Hepatocyte (in vitro differentiated cells): ENCODE results near the gene SPRED2. TPM values are rescaled to one million over a fixed set of nuclear protein-coding genes. Genes with fewer than 3 reads are reported as not detected.

Experiments
- DNase-seq: peaks from one replicate; pipeline ENCODE4 v3.0.0-alpha.2; 2016; ENCODE audit warnings: low spot score
- H2AFZ ChIP-seq: fragments of 200-600 bp; sonication (generic); 2 replicates; pipeline ENCODE4 v1.6.0; 2016; ENCODE audit warnings: antibody characterized with exemption, mild to moderate bottlenecking
- H3K27ac ChIP-seq: fragments of 200-600 bp; sonication (generic); 2 replicates; pipeline ENCODE4 v1.5.1; 2016; ENCODE audit warnings: mild to moderate bottlenecking
- H3K27me3 ChIP-seq: fragments of 200-600 bp; sonication (generic); 2 replicates; pipeline ENCODE4 v1.6.1; 2016
- H3K36me3 ChIP-seq: fragments of 200-600 bp; sonication (generic); replicated peaks from 2 replicates; pipeline ENCODE4 v1.5.1; 2016; ENCODE audit warnings: low read depth; ENCODE audit not compliant: insufficient read depth
- H3K4me1 ChIP-seq: fragments of 200-600 bp; sonication (generic); 2 replicates; pipeline ENCODE4 v1.5.1; 2016; ENCODE audit warnings: mild to moderate bottlenecking, moderate library complexity; ENCODE audit not compliant: insufficient read depth
- H3K4me2 ChIP-seq: fragments of 200-600 bp; sonication (generic); 2 replicates; pipeline ENCODE4 v1.6.0; 2016
- H3K4me3 ChIP-seq: fragments of 200-600 bp; sonication (generic); 2 replicates; pipeline ENCODE4 v1.5.1; 2016; ENCODE audit warnings: mild to moderate bottlenecking
- H3K79me2 ChIP-seq: fragments of 200-600 bp; sonication (generic); 2 replicates; pipeline ENCODE4 v1.6.0; 2017; ENCODE audit warnings: mild to moderate bottlenecking
- H3K9me2 ChIP-seq: fragments of 200-600 bp; sonication (generic); replicated peaks from 2 replicates; pipeline ENCODE4 v1.6.0; 2017; ENCODE audit warnings: mild to moderate bottlenecking; ENCODE audit not compliant: insufficient read depth
- H3K9me3 ChIP-seq: fragments of 200-600 bp; sonication (generic); 2 replicates; pipeline ENCODE4 v1.5.1; 2016; ENCODE audit warnings: low read depth, mild to moderate bottlenecking
- H4K20me1 ChIP-seq: fragments of 200-600 bp; sonication (generic); 2 replicates; pipeline ENCODE4 v1.6.0; 2016; ENCODE audit warnings: mild to moderate bottlenecking; ENCODE audit not compliant: insufficient read depth, poor library complexity, severe bottlenecking
- CTCF ChIP-seq: fragments of 200-600 bp; sonication (generic); IDR thresholded peaks from 2 replicates; pipeline ENCODE4 v1.5.1; 2016; ENCODE audit warnings: antibody characterized with exemption, mild to moderate bottlenecking; ENCODE audit not compliant: poor library complexity
- EZH2 ChIP-seq: fragments of 200-600 bp; sonication (generic); IDR thresholded peaks from 2 replicates; pipeline ENCODE4 v1.6.1; 2016; ENCODE audit warnings: antibody characterized with exemption, mild to moderate bottlenecking, borderline replicate concordance
- EZH2phosphoT487 ChIP-seq: fragments of 200-600 bp; sonication (generic); IDR thresholded peaks from one replicate; pipeline ENCODE4 v1.6.1; 2018; ENCODE audit warnings: antibody characterized with exemption, mild to moderate bottlenecking, low read depth, moderate library complexity; ENCODE audit not compliant: unreplicated experiment, severe bottlenecking
- WGBS: methylation state at CpG from one replicate; pipeline ENCODE4 v1.1.6; 2016; ENCODE audit warnings: low lambda C conversion rate; ENCODE audit errors: missing lambda C conversion rate; 5-methylcytosine and 5-hydroxymethylcytosine counted together
- polyA plus RNA-seq: library from polyadenylated mRNA; unstranded; fragments of >200 nt; fragmentation: Nextera tagmentation; extraction: Ambion mirVana; gene quantifications from 2 replicates; pipeline ENCODE4 v1.2.1, GENCODE V29; 2016
- total RNA-seq: library from RNA; depleted of rRNA; stranded (reverse); fragments of >200 nt; gene quantifications from 2 replicates; pipeline ENCODE4 v1.2.3, GENCODE V29; 2014

Gene SPRED2
- total and polyA plus RNA-seq, 2 experiments from 2014 or later: 12.7 to 14.1 TPM

DNA sequence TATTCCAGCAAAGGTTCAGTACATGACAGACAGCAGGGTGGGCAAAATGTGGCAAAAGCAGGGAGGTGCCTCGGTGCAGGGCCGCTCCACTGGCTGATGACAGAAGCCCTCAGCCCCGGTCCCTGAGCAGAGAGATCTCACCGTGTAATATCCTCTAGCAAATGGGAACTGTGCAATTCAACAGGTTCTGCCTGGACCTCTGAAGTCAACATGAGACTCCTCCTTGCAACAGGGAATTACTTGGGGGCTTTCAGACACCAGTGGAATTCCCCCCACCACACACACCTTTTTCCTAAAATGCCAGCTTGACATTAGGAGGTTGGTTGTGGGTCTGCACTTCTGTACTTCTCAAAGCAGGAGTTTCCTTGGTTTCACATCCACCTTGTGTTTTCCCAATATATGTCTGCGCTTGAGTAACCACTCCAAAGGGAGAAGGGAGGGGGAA, 50.8 kb downstream of the SPRED2 start:
- no peak overlapping the region for H2AFZ ChIP-seq
- H3K4me3 ChIP-seq: no peak overlapping the region
- H3K9me2 ChIP-seq: no peaks in the 10 kb centered on the region
- H3K9me3 ChIP-seq: no peaks in the 10 kb centered on the region
- H3K27me3 ChIP-seq: no peaks in the 10 kb centered on the region
- H3K4me2 ChIP-seq: no peak overlapping the region
- TF ChIP-seq EZH2phosphoT487 (no peak), CTCF (no peak), EZH2 (no peak)
- no peak overlapping the region for H3K27ac ChIP-seq
- DNase-seq: no peak
- WGBS: 94% methylated on average over 5 of the region's 5 CpGs
- H3K36me3 ChIP-seq: no peaks in the 10 kb centered on the region
- H3K4me1 ChIP-seq: peaks cover 42% of the 10 kb centered on the region
- no peaks in the 10 kb centered on the region for H4K20me1 ChIP-seq
- H3K79me2 ChIP-seq: peaks cover 63% of the 10 kb centered on the region

- Histone ChIP-seq H3K4me3 (no peak overlapping the region), H2AFZ (no peak overlapping the region), H3K27ac (peak overlapping the region; percentile 44), H4K20me1 (no peaks in the 10 kb centered on the region), H3K79me2 (peaks cover 64% of the 10 kb centered on the region), H3K4me2 (peak overlapping the region; percentile 18), H3K4me1 (peaks cover 42% of the 10 kb centered on the region), H3K9me3 (no peaks in the 10 kb centered on the region), H3K27me3 (no peaks in the 10 kb centered on the region), H3K9me2 (no peaks in the 10 kb centered on the region), H3K36me3 (no peaks in the 10 kb centered on the region)
- WGBS: 72% methylated on average over 5 of the region's 5 CpGs
- no peak for TF ChIP-seq EZH2phosphoT487
- no peak for TF ChIP-seq EZH2
- TF ChIP-seq CTCF: no peak
- DNase-seq: no peak
These were observed 52.1 kb downstream of the SPRED2 start for GRCh38 chr2:65380255-65380654.

DNA sequence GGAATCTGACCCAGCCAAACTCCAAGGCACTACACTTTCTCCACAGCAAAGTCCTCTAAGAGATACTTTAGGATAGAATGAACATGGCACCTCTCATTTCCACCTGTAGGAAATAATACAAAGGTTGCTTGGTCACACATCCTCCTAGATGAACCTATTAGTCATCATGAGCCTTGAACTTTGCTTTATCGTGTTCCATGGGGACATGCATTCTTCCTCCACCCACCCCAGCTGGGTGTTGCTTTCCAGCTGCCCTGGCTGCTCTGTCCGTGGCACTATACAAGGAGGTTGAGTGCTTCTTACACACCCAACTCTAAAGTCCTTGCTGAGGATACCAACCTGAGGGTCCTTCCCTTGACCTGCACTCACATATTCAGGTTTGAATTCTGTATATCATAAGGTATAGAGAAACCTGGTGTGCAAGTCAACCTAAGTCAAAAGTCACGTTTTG, 52.7 kb downstream of the SPRED2 start:
- peak overlapping the region; percentile 44 for H3K27ac ChIP-seq

More for the DNA sequence above, 52.7 kb downstream of the SPRED2 start:
- DNase-seq: peak; percentile 39
- no peaks in the 10 kb centered on the region for H3K27me3 ChIP-seq
- no peak overlapping the region for H3K4me3 ChIP-seq
- peaks cover 64% of the 10 kb centered on the region for H3K79me2 ChIP-seq
- no peak for TF ChIP-seq CTCF
- no peak for TF ChIP-seq EZH2
- no peak for TF ChIP-seq EZH2phosphoT487
- no peaks in the 10 kb centered on the region for H3K9me2 ChIP-seq
- H3K9me3 ChIP-seq: no peaks in the 10 kb centered on the region
- whole genome bisulfite sequencing: 87% methylated on average over 3 of the region's 3 CpGs
- no peaks in the 10 kb centered on the region for H3K36me3 ChIP-seq
- no peak overlapping the region for H2AFZ ChIP-seq
- H3K4me1 ChIP-seq: peaks cover 46% of the 10 kb centered on the region
- no peaks in the 10 kb centered on the region for H4K20me1 ChIP-seq
- H3K4me2 ChIP-seq: peak overlapping the region; percentile 18
